Measurements from ENCODE around the gene NCKAP5.

NCKAP5 gene

GRCh38 chr2:133333181-133333580 is 235.1 kb downstream of the NCKAP5 start:
- TF ChIP-seq CTCF (IDR thresholded peaks at IDR 0.05; ENCODE audit: insufficient read depth, low read depth, low read length, missing control alignments) = no peak
- DNase-seq (ENCODE audit: low read depth) = peak; percentile 12
- H3K4me3 ChIP-seq (ENCODE audit: low read length) = no peak overlapping the region

- no peak overlapping the region for H3K4me3 ChIP-seq (ENCODE audit: low read length)
- no peak for DNase-seq (ENCODE audit: low read depth)
- no peak for TF ChIP-seq CTCF (IDR thresholded peaks at IDR 0.05; ENCODE audit: insufficient read depth, low read depth, low read length, missing control alignments)
These were observed 236.8 kb downstream of the NCKAP5 start for GRCh38 chr2:133331436-133331835.

- peak; percentile 19 for DNase-seq (ENCODE audit: low read depth)
- TF ChIP-seq CTCF (IDR thresholded peaks at IDR 0.05; ENCODE audit: insufficient read depth, low read depth, low read length, missing control alignments) = no peak
- no peak overlapping the region for H3K4me3 ChIP-seq (ENCODE audit: low read length)
These were observed 241.4 kb downstream of the NCKAP5 start for GRCh38 chr2:133326652-133327397.

- DNase-seq (ENCODE audit: low read depth) = peak; percentile 22
- TF ChIP-seq CTCF (IDR thresholded peaks at IDR 0.05; ENCODE audit: insufficient read depth, low read depth, low read length, missing control alignments) = no peak
- no peak overlapping the region for H3K4me3 ChIP-seq (ENCODE audit: low read length)
These were observed 244.1 kb downstream of the NCKAP5 start for GRCh38 chr2:133324150-133324561.

GRCh38 chr2:133322909-133323308 is 245.4 kb downstream of the NCKAP5 start:
- no peak for DNase-seq (ENCODE audit: low read depth)
- H3K4me3 ChIP-seq (ENCODE audit: low read length) = no peak overlapping the region
- no peak for TF ChIP-seq CTCF (IDR thresholded peaks at IDR 0.05; ENCODE audit: insufficient read depth, low read depth, low read length, missing control alignments)

GRCh38 chr2:133317178-133317577 is 251.1 kb downstream of the NCKAP5 start:
- H3K4me3 ChIP-seq (ENCODE audit: low read length) = no peak overlapping the region
- no peak for TF ChIP-seq CTCF (IDR thresholded peaks at IDR 0.05; ENCODE audit: insufficient read depth, low read depth, low read length, missing control alignments)
- DNase-seq (ENCODE audit: low read depth) = no peak

GRCh38 chr2:133316557-133316956 is 251.7 kb downstream of the NCKAP5 start:
- no peak for TF ChIP-seq CTCF (IDR thresholded peaks at IDR 0.05; ENCODE audit: insufficient read depth, low read depth, low read length, missing control alignments)
- DNase-seq (ENCODE audit: low read depth) = no peak
- H3K4me3 ChIP-seq (ENCODE audit: low read length) = no peak overlapping the region
